Peyer's patch (tissue), 4 donors: ENCODE results near the gene AUTS2.

Experiments used
- POLR2A ChIP-seq, 2 donors: fragments of 450-650 bp; IDR thresholded peaks; one replicate each; pipeline ENCODE4 v1.5.1; 2017; ENCODE audit warnings: antibody characterized with exemption in 2 of 2, mild to moderate bottlenecking in 2 of 2, moderate library complexity in 2 of 2
- TF ChIP-seq, protein P1 (sequence below), 6 experiments: fragments of 450-650 bp in 4 of 6; fragments of 200-600 bp in 2 of 6; sonication (generic) in 1 of 6; IDR thresholded peaks; one replicate each; pipeline ENCODE4 v1.5.1; 2017 to 2019; ENCODE audit warnings: antibody characterized with exemption in 6 of 6, mild to moderate bottlenecking in 3 of 6, moderate library complexity in 1 of 6

DNA sequence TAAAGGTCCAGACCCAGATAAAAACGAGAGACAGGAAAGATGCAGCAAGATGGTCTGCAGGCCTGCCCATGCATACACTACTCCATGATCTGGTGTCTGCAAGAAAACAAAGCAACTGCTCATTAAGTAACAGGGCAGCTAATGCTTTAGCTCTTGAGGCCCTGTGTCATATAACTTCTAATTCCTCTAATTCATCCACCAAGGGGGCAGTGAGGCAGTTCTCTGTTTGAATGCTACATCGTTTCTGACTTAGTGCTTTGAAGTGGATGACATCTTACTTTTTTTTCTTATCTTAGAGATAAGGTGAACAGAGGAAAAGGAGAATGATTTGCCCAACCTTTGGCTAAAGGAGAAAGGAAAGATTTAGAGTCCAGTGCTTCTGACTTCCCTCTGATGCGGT lies 619.7 kb downstream of the AUTS2 start:
- TF ChIP-seq POLR2A (IDR thresholded peaks at IDR 0.05) = no peak
- TF ChIP-seq, protein P1, sequence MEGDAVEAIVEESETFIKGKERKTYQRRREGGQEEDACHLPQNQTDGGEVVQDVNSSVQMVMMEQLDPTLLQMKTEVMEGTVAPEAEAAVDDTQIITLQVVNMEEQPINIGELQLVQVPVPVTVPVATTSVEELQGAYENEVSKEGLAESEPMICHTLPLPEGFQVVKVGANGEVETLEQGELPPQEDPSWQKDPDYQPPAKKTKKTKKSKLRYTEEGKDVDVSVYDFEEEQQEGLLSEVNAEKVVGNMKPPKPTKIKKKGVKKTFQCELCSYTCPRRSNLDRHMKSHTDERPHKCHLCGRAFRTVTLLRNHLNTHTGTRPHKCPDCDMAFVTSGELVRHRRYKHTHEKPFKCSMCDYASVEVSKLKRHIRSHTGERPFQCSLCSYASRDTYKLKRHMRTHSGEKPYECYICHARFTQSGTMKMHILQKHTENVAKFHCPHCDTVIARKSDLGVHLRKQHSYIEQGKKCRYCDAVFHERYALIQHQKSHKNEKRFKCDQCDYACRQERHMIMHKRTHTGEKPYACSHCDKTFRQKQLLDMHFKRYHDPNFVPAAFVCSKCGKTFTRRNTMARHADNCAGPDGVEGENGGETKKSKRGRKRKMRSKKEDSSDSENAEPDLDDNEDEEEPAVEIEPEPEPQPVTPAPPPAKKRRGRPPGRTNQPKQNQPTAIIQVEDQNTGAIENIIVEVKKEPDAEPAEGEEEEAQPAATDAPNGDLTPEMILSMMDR (IDR thresholded peaks at IDR 0.05) = no peak
